ENCODE results near the gene SYT3.

GRCh38 chr19:50602089-50602422, 37.6 kb downstream of the SYT3 start:
- TF ChIP-seq CTCF (IDR thresholded peaks at IDR 0.05) (no peak), ZFX (IDR thresholded peaks at IDR 0.05; ENCODE audit: borderline replicate concordance) (no peak)
